Endothelial cell of umbilical vein (primary cell): Measurements from ENCODE around the gene KRT32. TPM values are rescaled to one million over a fixed set of nuclear protein-coding genes. Genes with fewer than 3 reads are reported as not detected.

Experiments
- BruUV-seq: library from RNA; stranded (reverse); fragments of 400-500 nt; replicated peaks from 2 replicates; lab custom pipeline; 2021; lab: Mats Ljungman, UMichigan
- CTCF ChIA-PET: fragments of 300-600, 350-600 bp; sonication (Branson Sonifier 250); formaldehyde crosslinking; loops from one replicate; lab custom pipeline; 2021; ENCODE audit warnings: antibody characterized with exemption, inconsistent platforms; lab: Charles Lee
- POLR2A ChIA-PET: fragments of 300-600, 350-600 bp; sonication (Branson Sonifier 250); formaldehyde crosslinking; loops from one replicate; lab custom pipeline; 2021; ENCODE audit warnings: antibody characterized with exemption, inconsistent platforms; lab: Charles Lee
- DNase-seq: peaks from one replicate; pipeline ENCODE4 v3.0.0-alpha.2; 2011; ENCODE audit warnings: low read depth, low spot score
- FAIRE-seq: peaks from 2 replicates; lab custom pipeline; 2011; peaks lifted over from hg19 to GRCh38; lab: Jason Lieb, UNC
- H2AFZ ChIP-seq: 2 replicates; pipeline ENCODE4 v1.6.0; 2012; ENCODE audit warnings: low read depth, low read length, control low read depth, inconsistent platforms
- H3K27ac ChIP-seq: 2 replicates; pipeline ENCODE4 v1.5.1; 2011; ENCODE audit warnings: low read depth, mild to moderate bottlenecking, control low read depth, low read length, moderate library complexity; ENCODE audit not compliant: insufficient read depth
- H3K27me3 ChIP-seq, 2 experiments: 2 replicates each; pipeline versions ENCODE4 v1.6.0 to v1.6.1; 2011; ENCODE audit warnings: low read length in 2 of 2, mixed read lengths in 1 of 2; ENCODE audit not compliant: control insufficient read depth in 2 of 2, insufficient read depth in 2 of 2
- H3K36me3 ChIP-seq, 2 experiments: 2 replicates in 1 of 2; 3 replicates in 1 of 2; pipeline ENCODE4 v1.5.1; 2011; ENCODE audit warnings: low read length in 2 of 2, mild to moderate bottlenecking in 1 of 2, moderate library complexity in 1 of 2; ENCODE audit not compliant: control insufficient read depth in 2 of 2, insufficient read depth in 2 of 2; ENCODE audit errors: extremely low read depth in 1 of 2
- H3K4me1 ChIP-seq: 3 replicates; pipeline ENCODE4 v1.5.1; 2011; ENCODE audit warnings: mild to moderate bottlenecking, low read length; ENCODE audit not compliant: control insufficient read depth, insufficient read depth; ENCODE audit errors: extremely low read depth
- H3K4me2 ChIP-seq: 2 replicates; pipeline ENCODE4 v1.6.1; 2011; ENCODE audit warnings: low read length, control low read depth, mixed read lengths; ENCODE audit not compliant: insufficient read depth
- H3K4me3 ChIP-seq, 3 experiments: fragments of 200-600 bp in 1 of 3; sonication (generic), shearing (Covaris generic) in 1 of 3; replicated peaks in 1 of 3; 2 replicates each; pipeline ENCODE4 v1.5.1; 2011 to 2016; ENCODE audit warnings: control low read depth in 3 of 3, low read length in 3 of 3, mild to moderate bottlenecking in 2 of 3, inconsistent platforms in 1 of 3, low read depth in 1 of 3, moderate library complexity in 1 of 3; ENCODE audit not compliant: insufficient read depth in 1 of 3
- H3K79me2 ChIP-seq: 2 replicates; pipeline ENCODE4 v1.6.0; 2012; ENCODE audit warnings: low read length, inconsistent platforms; ENCODE audit not compliant: control insufficient read depth, insufficient read depth
- H3K9ac ChIP-seq: replicated peaks from 2 replicates; pipeline ENCODE3; 2011; ENCODE audit warnings: low read length, control low read depth; ENCODE audit not compliant: insufficient read depth; ENCODE audit errors: extremely low read depth
- H3K9me1 ChIP-seq: replicated peaks from 3 replicates; pipeline ENCODE4 v1.6.0; 2011; ENCODE audit warnings: mild to moderate bottlenecking, low read length; ENCODE audit not compliant: control insufficient read depth, insufficient read depth; ENCODE audit errors: extremely low read depth
- H3K9me3 ChIP-seq: replicated peaks from 2 replicates; pipeline ENCODE4 v1.5.1; 2012; ENCODE audit warnings: low read length, inconsistent platforms; ENCODE audit not compliant: control insufficient read depth, insufficient read depth
- H4K20me1 ChIP-seq: replicated peaks from 2 replicates; pipeline ENCODE3; 2011; ENCODE audit warnings: mild to moderate bottlenecking, low read length; ENCODE audit not compliant: control insufficient read depth, insufficient read depth; ENCODE audit errors: extremely low read depth
- FOS ChIP-seq: IDR thresholded peaks from 2 replicates; pipeline ENCODE4 v1.6.1; 2011; ENCODE audit warnings: mild to moderate bottlenecking, low read length, moderate library complexity, borderline replicate concordance; ENCODE audit not compliant: insufficient read depth
- GATA2 ChIP-seq: IDR thresholded peaks from 2 replicates; pipeline ENCODE4 v1.7.0; 2011; ENCODE audit warnings: low read depth, mild to moderate bottlenecking, moderate library complexity, mixed read lengths, low read length; ENCODE audit not compliant: insufficient read length, insufficient read depth
- JUN ChIP-seq: IDR thresholded peaks from 2 replicates; pipeline ENCODE4 v1.6.1; 2011; ENCODE audit warnings: borderline replicate concordance, low read depth; ENCODE audit not compliant: insufficient read length, insufficient read depth
- MAX ChIP-seq: IDR thresholded peaks from 2 replicates; pipeline ENCODE4 v1.6.1; 2011; ENCODE audit not compliant: insufficient read depth, insufficient read length
- dilution Hi-C: fragments of 300-500 bp; cut with MboI; formaldehyde crosslinking; loops from one replicate; pipeline ENCODE4 v1.15.0; 2019; ENCODE audit warnings: low sequenced_read_pairs; ENCODE audit not compliant: extremely low pct_ligation_motif_present
- intact Hi-C: fragments of 100-400 bp; cut with micrococcal nuclease; formaldehyde crosslinking; loops from one replicate; pipeline ENCODE4 v1.10.0; 2022
- polyA plus RNA-seq, 4 experiments: library from polyadenylated mRNA; depleted of rRNA in 3 of 4; stranded (reverse) in 3 of 4; unstranded in 1 of 4; fragments of >200 nt; gene quantifications; 2 replicates each; pipeline versions ENCODE4 v1.2.1 to v1.2.3, GENCODE V29; 2011 to 2012; ENCODE audit warnings: missing spikeins in 1 of 4
- total RNA-seq: library from RNA; stranded (reverse); gene quantifications from 2 replicates; pipeline ENCODE4 v1.2.3, GENCODE V29; 2021
- TF ChIP-seq, protein P1 (sequence below), 2 donors: IDR thresholded peaks; 1 replicate in 1 of 2; 2 replicates in 1 of 2; pipeline ENCODE4 v1.5.1; 2011; ENCODE audit warnings: low read length in 2 of 2, mild to moderate bottlenecking in 2 of 2, moderate library complexity in 2 of 2, control low read depth in 1 of 2, inconsistent platforms in 1 of 2, low read depth in 1 of 2; ENCODE audit not compliant: insufficient read depth in 1 of 2; ENCODE audit errors: extremely low read depth in 1 of 2

KRT32 gene
- total and polyA plus RNA-seq, 2 donors (not counting 3 experiments of a cell fraction or from before 2014, with no cell fraction given) = not detected

- Histone ChIP-seq H3K79me2 (no peaks in the 10 kb centered on the region), H3K9me1 (no peaks in the 10 kb centered on the region), H4K20me1 (no peaks in the 10 kb centered on the region), H3K27me3 (peaks cover 5% of the 10 kb centered on the region in 2 experiments), H3K9ac (no peak overlapping the region), H3K27ac (no peak overlapping the region), H3K9me3 (no peaks in the 10 kb centered on the region), H3K4me3 (no peak overlapping the region), H3K4me2 (no peak overlapping the region), H3K4me1 (no peaks in the 10 kb centered on the region), H3K36me3 (no peaks in the 10 kb centered on the region), H2AFZ (no peak overlapping the region)
- dilution Hi-C loops = no loop called here
- intact Hi-C loops = loop anchor here (10.0 kb wide), 1 partner anchor 51 kb away; the partner anchor contains the start of gene KRT37
- CTCF ChIA-PET = interaction anchor here (1.5 kb wide), 1 partner anchor 73 kb away, joined by 6 read pairs; no protein-coding TSS in a partner anchor
- DNase-seq (no peak), FAIRE-seq (no peak)
- POLR2A ChIA-PET = no interaction called here
- TF ChIP-seq GATA2 = no peak
- TF ChIP-seq, protein P1, sequence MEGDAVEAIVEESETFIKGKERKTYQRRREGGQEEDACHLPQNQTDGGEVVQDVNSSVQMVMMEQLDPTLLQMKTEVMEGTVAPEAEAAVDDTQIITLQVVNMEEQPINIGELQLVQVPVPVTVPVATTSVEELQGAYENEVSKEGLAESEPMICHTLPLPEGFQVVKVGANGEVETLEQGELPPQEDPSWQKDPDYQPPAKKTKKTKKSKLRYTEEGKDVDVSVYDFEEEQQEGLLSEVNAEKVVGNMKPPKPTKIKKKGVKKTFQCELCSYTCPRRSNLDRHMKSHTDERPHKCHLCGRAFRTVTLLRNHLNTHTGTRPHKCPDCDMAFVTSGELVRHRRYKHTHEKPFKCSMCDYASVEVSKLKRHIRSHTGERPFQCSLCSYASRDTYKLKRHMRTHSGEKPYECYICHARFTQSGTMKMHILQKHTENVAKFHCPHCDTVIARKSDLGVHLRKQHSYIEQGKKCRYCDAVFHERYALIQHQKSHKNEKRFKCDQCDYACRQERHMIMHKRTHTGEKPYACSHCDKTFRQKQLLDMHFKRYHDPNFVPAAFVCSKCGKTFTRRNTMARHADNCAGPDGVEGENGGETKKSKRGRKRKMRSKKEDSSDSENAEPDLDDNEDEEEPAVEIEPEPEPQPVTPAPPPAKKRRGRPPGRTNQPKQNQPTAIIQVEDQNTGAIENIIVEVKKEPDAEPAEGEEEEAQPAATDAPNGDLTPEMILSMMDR (IDR thresholded peaks at IDR 0.05; ENCODE audit: extremely low read depth in 1 of 2, insufficient read depth in 1 of 2, low read depth in 1 of 2, low read length in 2 of 2) = no peak
- BruUV-seq = no TSS peak
Observed at GRCh38 chr17:41475421-41475820, 8.2 kb upstream of the KRT32 start.

DNA sequence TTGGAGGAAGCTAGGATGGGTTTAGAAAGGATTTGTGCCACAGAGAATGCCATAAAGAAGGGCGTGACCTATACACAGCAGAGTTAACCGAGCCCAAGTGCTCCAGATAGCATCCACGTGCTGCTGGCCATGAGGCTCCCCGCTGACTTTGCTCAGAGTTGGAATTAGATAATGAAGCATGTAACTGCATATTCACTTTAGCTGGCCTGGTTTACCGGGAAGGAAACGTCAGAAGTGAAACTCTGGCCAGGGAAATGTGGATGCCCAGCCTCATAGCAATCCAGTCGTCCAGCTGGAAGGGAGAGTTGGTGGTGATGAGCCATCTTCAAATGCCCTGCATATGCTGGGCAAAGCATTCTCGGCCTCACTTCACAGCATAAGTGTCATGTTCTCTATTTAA lies 7.7 kb upstream of the KRT32 start:
- intact Hi-C loops (loop anchor here (10.0 kb wide), 1 partner anchor 50 kb away; the partner anchor contains the start of gene KRT37), dilution Hi-C loops (no loop called here)
- Histone ChIP-seq H3K36me3 (no peaks in the 10 kb centered on the region), H3K4me1 (no peaks in the 10 kb centered on the region), H3K4me2 (no peak overlapping the region), H4K20me1 (no peaks in the 10 kb centered on the region), H2AFZ (no peak overlapping the region), H3K27me3 (peaks cover 5% of the 10 kb centered on the region in 2 experiments), H3K4me3 (no peak overlapping the region), H3K9me3 (no peaks in the 10 kb centered on the region), H3K9me1 (no peaks in the 10 kb centered on the region), H3K9ac (no peak overlapping the region), H3K79me2 (no peaks in the 10 kb centered on the region), H3K27ac (no peak overlapping the region)
- ChIA-PET POLR2A (no interaction called here), CTCF (interaction anchor here (1.5 kb wide), 1 partner anchor 74 kb away, joined by 6 read pairs; no protein-coding TSS in a partner anchor)
- FAIRE-seq = no peak
- no peak for DNase-seq
- TF ChIP-seq MAX (no peak), FOS (no peak), GATA2 (no peak), JUN (no peak)
- no TSS peak for BruUV-seq
